ENCODE data around the gene RFTN1. TPM values are rescaled to one million over a fixed set of nuclear protein-coding genes. Genes with fewer than 3 reads are reported as not detected.

The RFTN1 gene, protein sequence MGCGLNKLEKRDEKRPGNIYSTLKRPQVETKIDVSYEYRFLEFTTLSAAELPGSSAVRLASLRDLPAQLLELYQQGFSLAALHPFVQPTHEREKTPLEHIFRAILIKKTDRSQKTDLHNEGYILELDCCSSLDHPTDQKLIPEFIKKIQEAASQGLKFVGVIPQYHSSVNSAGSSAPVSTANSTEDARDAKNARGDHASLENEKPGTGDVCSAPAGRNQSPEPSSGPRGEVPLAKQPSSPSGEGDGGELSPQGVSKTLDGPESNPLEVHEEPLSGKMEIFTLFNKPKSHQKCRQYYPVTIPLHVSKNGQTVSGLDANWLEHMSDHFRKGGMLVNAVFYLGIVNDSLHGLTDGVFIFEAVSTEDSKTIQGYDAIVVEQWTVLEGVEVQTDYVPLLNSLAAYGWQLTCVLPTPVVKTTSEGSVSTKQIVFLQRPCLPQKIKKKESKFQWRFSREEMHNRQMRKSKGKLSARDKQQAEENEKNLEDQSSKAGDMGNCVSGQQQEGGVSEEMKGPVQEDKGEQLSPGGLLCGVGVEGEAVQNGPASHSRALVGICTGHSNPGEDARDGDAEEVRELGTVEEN
- 32.1 TPM for polyA plus RNA-seq (2013, experiment 1 of 2; ENCODE audit: insufficient read length)
- 35.3 TPM for polyA plus RNA-seq (2013, experiment 2 of 2; ENCODE audit: insufficient read length)

DNA sequence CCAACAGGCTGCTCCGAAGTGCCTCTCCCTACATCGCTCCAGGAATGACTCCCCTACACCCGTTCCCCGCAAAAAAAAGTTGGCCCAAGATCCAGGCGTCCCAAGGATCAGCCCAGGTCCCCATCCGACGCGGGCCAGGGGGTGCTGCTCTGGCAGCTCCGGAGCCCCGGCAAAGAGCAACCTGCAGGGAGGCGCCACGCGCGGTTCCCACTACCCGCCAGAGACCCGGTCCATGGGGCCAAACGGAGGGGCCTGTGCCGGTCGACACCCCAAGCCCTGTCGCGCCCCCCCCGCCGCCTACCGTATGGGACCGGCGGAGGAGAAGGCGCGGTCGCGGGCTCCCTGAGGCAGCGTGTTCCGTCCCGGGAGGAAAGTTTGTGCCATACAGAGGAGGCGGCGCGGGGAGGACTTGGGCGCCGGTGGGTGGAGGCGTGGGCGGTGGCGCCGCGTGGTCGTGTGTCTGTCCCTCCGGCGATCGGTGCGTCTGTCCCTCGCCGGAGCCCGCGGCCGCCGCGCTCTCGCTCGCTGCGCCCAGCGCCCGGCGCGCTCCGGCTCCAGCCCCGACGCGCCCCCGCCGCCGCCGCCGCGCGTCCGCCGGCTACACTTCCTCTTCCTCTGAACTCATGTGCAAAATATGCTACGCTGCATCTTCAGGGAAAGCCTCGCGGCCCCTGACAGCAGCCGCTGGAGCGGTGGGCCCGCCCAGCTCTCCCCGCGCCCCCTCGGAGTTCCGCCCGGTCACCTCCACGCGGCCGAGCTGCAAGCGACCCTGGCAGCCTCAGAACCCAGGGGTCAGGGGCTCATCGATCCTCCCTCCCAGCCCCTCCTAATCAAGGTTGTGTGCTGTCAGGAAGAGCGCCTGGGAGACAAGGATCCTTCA is at the start of gene RFTN1:
Gene RFTN1 (minus strand): TSS at position 559 of the 880 bp plus-strand sequence. CDS start 19,830 bp downstream, outside the sequence.
- peak; percentile 74 for DNase-seq

DNA sequence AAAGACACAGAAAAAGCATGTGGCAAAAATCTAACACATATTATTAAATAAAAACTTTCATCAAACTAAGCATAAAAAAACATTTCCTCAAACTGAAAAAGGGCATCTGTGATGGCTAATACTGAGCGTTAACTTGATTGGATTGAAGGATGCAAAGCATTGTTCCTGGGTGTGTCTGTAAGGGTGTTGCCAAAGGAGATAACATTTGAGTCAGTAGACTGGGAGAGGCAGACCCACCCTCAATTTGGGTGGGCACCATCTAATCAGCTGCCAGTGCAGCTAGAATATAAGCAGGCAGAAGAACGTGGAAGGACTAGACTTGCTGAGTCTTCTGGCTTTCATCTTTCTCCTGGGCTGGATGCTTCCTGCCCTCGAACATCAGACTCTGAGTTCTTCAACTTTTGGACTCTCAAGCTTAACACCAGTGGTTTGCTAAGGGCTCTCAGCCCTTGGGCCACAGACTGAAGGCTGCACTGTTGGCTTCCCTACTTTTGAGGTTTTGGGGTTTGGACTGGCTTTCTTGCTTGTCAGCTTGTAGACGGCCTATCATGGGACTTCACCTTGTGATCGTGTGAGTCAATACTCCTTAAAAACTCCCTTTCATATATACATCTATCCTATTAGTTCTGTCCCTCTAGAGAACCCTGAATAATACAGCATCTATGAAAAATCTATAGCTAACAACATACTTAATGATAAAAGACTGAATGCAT is 46.3 kb upstream of the RFTN1 start:
- no peak for DNase-seq

DNA sequence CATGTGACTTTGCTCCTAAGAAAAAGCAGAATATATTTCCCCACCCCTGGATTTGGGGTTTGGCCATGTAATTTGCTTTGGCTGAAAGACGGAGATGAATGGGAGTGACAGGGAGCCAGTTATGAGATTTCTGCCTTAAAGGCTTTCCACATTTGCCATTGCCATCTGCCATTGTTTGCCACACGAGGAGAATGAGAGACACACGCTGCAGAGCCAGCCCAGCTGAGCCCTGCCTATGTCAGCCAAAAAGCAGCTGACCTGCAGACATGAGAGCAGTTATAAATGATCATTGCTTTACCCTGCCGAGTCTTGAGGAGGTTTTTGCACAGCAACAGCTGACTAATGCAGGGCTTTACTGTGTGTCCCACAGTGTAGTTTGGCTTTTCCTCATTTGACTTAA is 40.6 kb upstream of the RFTN1 start:
- no peak for DNase-seq

DNA sequence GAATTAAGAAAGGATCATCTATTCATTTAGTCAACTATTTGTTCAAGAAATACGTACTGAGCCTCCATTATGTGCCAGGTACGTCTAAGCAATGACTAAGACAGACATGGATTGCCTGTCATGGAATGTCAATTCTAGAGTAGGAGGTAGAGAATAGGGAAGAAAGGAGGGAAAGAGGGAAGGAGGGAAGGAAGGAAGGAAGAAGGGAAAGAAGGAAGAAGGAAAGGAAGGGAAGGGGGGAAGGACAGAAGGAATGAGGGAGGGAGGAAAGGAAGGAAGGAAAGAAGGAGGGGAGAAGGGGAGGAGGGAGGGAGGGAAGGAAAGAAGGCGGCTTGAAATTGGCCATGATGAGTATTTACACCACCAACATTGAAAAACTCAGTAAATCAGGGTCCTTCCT is 39.3 kb upstream of the RFTN1 start:
- no peak for DNase-seq

DNA sequence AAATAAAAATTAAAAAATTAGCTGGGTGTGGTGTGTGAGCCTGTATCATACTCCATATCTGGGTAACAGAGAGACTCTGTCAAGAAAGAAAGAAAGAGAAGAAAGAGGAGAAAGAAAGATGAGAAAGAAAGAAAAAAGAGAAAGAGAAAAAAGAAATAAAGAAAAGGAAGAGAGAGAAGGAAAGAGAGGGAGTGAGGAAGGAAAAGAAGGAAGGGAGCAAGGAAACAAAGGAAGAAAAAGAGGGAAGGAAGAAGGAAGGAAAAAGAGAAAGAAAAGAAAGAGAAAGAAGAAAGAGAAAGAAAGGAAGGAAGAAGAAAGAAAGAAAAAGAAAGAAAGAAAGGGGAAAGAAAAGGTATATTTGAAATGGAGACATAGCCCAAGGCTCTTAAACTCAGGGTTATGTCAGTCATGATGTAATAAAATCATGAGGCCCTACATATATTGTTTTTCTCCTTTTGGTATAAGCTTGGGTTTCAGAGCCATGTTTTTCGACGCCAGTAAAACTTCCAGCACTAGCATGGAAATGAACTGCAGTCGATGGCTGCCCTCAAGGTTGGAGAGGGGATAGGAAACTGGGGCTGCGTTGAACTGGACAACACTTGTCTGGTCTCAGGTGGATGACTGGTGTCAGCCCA is 38.0 kb upstream of the RFTN1 start:
- no peak for DNase-seq

DNA sequence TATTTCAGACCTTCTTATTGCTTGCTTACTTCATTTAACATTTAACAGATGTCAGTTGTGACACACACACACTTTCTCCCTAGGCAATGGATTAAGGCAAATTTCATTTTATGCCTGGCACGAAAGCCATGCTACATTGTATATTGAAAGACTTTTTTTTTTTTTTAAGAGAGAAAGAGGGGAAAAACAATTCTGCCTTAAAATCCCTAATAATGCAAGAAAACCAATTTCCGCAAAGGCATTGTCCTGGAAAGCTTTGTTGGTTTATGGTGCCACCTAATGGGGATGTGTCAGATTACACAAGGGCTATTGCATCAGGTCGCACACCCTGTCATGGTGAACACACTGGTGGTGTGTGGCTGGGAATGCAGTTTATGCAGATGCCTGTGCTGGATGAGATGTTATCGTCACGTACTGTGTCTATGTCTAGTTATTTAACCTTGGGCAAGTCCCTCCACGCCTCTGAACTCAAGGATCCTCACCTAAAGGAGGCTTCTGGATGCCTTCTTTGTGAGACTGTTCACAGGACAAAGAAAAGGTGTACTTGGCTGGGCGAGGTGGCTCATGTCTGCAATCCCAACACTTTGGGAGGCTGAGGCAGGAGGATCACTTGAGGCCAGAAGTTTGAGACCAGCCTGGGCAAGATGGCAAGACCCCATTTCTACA is 37.3 kb upstream of the RFTN1 start:
- DNase-seq = peak; percentile 91

DNA sequence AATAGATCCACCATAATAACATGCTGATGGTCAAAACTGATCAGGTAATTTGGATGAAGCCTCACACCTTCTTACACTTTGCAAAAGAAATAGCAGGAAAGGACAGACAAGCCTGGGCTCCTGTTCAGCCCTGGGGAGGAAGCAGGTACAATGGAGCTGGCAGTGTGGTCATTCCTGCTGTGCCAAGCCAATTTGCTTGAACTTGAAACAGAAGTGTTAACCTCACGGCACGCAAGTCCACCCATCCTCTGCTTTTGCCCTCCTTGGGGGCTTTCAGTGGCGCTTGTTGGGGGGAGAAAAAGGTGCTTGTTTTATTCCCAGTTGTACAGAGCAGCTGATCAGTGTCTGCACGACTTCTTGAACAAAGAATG is 36.8 kb upstream of the RFTN1 start:
- no peak for DNase-seq

DNA sequence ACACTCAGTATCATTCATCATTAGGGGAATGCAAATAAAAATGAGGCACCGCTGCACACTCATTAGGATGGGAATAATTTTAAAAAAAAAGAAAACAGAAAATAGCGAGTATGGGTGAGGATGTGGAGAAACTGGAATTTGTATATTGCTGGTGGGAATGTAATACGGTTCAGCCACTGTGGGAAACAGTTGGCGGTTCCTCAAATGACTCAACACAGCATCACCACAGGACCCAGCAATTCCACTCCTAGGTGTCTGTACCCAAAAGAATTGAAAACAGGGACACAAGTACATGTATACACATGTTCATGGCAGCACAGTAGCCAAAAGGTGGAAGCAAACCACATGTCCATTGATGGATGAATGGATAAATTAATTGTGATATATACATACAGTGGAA is 35.2 kb upstream of the RFTN1 start:
- peak; percentile 77 for DNase-seq

DNA sequence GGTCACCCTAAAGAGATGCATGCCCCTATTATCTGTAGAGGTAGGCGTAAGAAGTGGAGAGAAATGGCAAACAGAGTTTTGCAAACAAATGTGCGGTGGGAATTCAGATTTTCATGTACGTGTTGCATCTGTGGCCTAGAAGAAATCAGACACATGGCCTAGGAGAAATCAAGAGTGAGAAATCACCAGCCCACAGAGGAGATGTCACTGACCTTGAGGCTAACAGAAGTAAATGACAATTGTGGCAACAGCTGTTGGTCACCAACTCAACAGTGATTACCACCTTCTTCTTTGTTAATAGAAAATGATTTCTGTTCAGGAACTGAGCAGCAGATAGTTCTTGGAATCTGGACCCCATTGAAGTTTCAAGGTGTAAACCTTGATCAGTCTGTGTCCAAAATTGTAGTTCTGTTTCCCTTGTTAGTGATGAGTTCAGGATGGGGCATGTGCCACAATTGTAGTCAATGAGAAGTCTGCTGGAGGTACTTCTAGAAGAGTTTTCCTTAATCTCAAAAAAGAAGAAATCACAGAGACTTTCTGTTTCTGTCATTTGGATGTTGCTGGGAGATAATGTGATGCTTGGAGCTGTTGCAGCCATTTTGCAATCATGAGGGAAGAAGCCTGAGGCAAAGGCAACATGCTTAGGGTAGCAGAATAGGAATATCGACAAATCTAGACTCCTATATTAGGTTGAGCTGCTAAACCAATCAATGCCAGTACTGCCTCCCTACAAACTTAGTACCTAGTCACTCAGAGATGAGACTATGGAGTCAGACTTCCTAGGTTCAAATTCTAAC is 34.3 kb upstream of the RFTN1 start:
- no peak for DNase-seq

DNA sequence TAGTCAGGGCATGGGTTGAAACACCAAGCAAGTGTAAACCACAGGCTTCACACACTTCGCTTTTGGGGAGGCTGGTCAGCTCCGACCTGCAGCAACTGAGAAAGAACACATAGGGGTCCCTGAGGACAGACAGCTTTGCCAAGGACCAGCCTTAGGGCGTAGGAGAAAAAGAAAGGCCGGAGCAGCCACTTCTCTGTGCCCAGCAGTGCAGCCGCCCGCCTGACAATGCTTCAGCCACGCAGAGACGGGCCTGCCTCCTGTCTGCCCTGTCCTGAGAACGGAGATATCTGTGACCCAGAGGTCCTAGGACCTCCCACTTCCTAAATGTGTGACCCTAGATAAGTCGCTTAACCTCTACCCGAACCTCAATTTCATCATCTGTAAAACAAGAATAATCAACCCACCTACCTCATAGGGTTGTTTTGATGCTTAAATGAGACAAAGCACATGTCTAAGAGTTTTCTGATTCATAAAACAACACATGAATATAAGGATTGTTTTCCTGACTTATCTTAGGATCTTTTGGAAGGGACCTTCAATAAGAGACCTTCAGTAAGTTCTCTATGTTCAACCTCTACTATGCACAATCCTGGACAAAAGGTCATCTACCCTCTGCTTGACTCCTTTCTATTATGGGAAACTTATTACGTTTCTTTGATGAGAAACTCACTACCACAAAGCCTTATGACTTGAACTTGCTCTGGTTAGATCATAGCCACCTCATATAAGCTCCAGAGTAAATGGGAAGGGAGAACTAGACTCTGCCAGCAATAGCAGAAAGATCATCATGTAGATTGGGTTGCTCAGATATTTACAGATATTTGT is 32.9 kb upstream of the RFTN1 start:
- no peak for DNase-seq

DNA sequence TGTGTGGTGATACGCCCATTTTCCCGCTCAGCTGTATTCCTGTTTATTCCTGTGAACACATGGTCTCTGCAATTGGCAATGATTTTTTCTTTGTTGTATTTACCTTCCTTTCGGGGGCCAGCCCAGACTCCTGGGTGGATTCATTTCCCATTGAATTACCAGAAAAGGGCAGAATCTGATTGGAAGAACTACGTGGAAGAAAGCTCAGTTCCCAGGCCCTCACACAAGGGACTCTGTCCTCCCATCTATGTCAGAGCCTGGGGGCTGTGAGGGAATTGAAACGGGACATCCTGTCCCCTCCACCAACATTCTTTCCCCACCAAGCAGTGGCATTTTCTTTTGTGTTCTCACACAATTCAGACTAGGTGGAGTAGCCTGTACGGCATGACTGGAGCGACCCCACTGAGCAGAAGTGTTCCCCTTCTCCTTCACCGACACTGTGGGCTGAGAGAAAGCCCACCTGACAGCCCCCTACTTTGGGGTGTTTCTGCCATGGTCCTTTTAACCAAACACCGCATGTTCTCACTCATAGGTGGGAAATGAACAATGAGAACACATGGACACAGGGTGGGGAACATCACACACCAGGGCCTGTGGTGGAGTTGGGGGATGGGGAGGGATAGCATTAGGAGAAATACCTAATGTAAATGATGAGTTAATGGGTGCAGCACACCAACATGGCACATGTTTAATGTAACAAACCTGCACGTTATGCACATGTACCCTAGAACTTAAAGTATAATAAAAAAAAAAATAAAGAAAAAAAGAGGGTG is 32.1 kb upstream of the RFTN1 start:
- DNase-seq = no peak

DNA sequence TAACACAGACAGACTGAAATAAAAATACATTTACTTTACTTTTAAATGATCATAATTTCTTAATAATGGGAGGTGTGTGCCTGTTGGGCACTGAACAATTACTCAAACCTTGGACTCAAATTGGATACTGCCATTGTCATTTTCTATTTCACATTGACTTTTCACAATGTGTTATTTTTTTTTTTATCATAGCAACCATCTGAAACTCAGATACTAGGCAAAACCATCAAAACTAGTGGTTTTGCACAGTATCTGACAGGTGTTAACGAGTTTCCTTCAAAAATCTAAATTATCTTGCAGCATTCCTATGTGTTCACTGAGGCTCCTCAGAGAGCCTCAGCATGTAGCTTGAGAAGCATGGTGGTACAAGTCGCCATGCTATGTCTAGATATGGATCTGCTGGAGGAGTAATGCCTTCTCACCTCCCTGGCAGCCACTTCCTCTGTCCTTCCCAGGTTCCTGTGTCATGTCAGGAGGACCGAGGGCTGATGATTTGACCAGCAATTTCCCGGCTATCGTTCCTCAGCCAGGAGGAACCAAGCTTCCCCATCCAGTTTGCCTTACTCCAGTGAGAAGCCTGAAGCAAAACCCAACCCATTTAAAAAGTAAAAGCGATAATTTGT is 29.9 kb upstream of the RFTN1 start:
- DNase-seq = no peak

DNA sequence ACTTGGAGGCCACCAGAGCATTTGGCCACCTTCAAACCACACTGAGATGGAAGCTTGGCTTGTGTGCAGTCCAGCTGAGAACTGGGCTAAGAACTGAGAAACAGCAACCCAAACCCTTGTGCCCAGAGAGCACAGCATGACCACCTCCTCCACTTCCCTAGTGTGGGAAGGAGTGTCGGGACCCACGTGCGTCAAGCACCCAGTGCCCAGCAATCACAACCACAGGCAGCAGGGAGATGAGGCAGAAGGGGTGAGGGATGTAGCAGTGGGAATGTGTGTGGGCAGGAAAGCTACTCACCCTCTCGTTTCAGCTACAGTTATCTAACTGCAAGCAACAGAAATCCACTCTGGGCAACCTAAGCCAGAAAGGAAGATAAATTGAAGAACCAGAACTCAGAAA is 25.0 kb upstream of the RFTN1 start:
- DNase-seq = no peak

DNA sequence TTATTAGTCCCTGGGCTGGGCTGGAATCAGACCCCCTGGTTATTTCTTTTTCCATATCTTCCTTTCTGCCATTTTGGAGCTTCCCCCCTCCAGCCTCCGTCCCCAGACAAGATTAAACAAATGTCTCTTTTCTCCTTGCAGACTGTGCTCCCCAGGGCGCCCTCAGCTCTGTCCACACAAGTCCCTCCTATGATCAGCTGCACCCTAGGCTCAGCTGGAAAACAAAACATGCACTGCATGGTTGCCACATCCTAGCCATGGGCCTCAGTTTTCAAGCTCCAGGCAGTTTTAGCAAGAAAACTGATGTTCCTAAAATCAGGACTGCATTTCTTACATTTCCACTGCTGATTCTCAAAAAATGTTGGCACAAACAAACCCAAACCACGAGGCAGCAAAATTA is 23.5 kb upstream of the RFTN1 start:
- DNase-seq = no peak

DNA sequence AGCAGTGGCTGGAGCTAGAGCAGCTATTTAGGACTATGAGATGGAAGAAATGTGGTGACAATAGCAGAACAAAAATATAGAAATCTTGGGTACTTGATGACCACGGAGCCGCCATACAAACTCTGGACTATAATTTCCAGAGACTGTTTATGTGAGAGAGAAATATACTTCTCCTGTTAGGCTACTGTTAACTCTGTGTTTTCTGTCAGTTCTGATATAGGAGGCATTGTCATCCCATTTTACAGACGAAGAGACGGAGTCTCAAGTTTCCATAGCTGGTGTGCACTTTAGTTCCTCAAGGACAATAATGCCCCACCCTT is 22.8 kb upstream of the RFTN1 start:
- DNase-seq = no peak

DNA sequence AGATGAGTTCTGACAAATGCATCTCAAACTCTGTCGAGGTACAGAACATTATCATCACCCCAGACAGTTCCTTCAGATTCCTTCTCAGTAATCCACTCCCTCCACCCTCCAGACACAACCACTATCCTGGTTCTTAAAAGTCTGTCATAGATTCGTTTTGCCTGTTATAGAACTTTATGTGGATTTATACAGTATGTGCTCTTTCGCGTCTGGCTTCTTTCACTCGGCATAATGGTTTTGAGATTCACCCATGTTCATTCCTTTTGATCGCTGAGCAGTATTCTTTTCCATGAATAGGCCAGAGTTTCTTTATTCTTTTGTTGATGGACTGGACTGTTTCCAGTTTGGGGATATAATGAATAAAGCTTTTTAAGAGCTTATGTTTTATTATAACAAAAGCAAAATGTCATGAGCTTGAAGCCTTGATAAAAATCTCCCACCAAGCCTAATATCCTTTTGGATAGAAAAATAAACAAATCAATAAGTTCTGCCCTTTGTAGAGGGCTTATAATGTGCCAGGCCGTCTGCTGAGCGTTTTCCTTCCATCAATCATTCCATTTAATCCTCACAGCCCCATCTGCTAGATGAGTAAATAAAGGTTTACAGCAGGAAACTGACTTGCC is 21.3 kb upstream of the RFTN1 start:
- DNase-seq = no peak

DNA sequence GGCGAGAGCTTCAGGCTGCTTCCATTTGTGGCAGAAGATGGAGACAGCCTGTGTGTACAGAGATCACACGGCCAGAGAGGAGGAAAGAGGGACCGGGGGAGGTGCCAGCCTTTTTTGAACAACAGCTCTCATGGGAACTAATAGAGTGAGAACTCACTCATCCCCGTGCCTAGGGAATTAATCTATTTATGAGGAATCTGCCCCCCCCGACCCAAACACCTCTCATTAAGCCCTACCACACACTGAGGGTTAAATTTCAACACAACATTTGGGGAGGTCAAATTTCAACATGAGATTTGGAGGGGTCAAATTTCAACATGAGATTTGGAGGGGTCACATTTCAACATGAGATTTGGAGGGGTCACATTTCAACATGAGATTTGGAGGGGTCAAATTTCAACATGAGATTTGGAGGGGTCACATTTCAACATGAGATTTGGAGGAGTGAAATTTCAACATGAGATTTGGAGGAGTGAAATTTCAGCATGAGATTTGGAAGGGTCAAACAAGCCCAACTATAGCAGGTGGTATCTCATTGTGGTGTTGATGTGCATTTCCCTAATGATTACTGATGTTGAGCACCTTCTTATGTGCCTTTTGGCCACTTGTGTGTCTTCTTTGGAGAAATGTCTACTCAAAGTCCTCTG is 20.6 kb upstream of the RFTN1 start:
- DNase-seq = no peak

DNA sequence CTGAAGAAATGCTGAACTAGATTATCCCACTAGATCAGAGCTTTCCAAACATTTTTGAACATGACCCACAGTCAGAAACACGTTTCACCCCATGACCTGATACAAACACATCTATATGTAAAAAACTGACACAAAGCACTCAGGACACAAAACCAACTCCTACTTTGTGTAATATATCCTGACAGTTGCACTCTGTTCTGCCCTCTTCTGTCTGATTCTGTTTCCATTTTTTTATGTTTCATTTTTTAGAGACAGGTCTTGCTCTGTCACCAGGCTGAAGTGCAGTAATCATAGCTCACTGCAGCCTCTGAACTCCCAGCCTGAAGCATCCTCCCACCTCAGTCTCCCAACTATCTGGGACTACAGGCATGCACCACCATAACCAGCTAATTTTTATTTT is 15.8 kb upstream of the RFTN1 start:
- no peak for DNase-seq

Data from fibroblast of skin of scalp (primary cell).